ENCODE results near the gene TNNI3K. TPM values are rescaled to one million over a fixed set of nuclear protein-coding genes. Genes with fewer than 3 reads are reported as not detected.

The TNNI3K gene
- polyA plus RNA-seq, 1 donor from 2014 or later: 3.5 TPM

DNA sequence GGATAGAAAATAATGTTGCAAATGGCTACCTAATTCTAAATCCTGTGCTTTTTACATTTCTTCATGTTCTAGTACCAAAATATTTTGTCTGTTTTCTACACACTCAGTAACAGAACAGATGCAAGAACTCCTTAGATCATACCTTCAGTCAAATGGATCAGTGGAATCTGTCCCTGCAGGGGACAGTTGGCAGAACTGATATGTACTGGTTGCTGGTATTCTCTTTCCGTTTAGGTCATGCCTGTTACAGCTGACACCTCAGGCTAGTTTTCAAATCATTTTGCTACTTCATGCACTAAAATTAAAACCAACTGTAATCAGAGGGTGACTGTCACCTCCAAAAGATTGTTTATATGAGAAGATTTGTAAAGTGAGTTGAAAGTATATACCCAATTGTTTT, 109.2 kb downstream of the TNNI3K start:
- H2AFZ ChIP-seq (ENCODE audit: low read depth, low read length): no peak overlapping the region
- no peak overlapping the region for H3K9ac ChIP-seq (ENCODE audit: low read length)
- no peaks in the 10 kb centered on the region for H3K79me2 ChIP-seq (replicated peaks; ENCODE audit: insufficient read depth, low read length)
- H3K4me2 ChIP-seq (ENCODE audit: low read length): no peak overlapping the region
- H3K9me2 ChIP-seq (ENCODE audit: insufficient read depth, low read length): no peaks in the 10 kb centered on the region
- no peaks in the 10 kb centered on the region for H3K9me3 ChIP-seq (ENCODE audit: low read length)
- no peak overlapping the region for H3K4me3 ChIP-seq (ENCODE audit: low read length)
- H4K20me1 ChIP-seq (ENCODE audit: insufficient read depth): no peaks in the 10 kb centered on the region
- H3K27ac ChIP-seq (ENCODE audit: low read length): no peak overlapping the region
- no peaks in the 10 kb centered on the region for H3K36me3 ChIP-seq (ENCODE audit: insufficient read depth, low read length)
- TF ChIP-seq RAD21 (conservative IDR thresholded peaks at IDR 0.05) (no peak), POLR2AphosphoS5 (IDR thresholded peaks at IDR 0.05) (no peak), MXI1 (conservative IDR thresholded peaks at IDR 0.05; ENCODE audit: poor library complexity, severe bottlenecking) (no peak), TAF1 (IDR thresholded peaks at IDR 0.05; ENCODE audit: low read depth) (no peak), SMC3 (conservative IDR thresholded peaks at IDR 0.05; ENCODE audit: poor library complexity) (no peak), EZH2 (IDR thresholded peaks at IDR 0.05; ENCODE audit: borderline replicate concordance, insufficient read depth, low read length, poor library complexity, severe bottlenecking) (no peak), EP300 (conservative IDR thresholded peaks at IDR 0.05; ENCODE audit: poor library complexity, severe bottlenecking) (no peak)
- TF ChIP-seq, protein P1, sequence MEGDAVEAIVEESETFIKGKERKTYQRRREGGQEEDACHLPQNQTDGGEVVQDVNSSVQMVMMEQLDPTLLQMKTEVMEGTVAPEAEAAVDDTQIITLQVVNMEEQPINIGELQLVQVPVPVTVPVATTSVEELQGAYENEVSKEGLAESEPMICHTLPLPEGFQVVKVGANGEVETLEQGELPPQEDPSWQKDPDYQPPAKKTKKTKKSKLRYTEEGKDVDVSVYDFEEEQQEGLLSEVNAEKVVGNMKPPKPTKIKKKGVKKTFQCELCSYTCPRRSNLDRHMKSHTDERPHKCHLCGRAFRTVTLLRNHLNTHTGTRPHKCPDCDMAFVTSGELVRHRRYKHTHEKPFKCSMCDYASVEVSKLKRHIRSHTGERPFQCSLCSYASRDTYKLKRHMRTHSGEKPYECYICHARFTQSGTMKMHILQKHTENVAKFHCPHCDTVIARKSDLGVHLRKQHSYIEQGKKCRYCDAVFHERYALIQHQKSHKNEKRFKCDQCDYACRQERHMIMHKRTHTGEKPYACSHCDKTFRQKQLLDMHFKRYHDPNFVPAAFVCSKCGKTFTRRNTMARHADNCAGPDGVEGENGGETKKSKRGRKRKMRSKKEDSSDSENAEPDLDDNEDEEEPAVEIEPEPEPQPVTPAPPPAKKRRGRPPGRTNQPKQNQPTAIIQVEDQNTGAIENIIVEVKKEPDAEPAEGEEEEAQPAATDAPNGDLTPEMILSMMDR (IDR thresholded peaks at IDR 0.05; ENCODE audit: poor library complexity, severe bottlenecking): no peak
- TF ChIP-seq, protein P2, sequence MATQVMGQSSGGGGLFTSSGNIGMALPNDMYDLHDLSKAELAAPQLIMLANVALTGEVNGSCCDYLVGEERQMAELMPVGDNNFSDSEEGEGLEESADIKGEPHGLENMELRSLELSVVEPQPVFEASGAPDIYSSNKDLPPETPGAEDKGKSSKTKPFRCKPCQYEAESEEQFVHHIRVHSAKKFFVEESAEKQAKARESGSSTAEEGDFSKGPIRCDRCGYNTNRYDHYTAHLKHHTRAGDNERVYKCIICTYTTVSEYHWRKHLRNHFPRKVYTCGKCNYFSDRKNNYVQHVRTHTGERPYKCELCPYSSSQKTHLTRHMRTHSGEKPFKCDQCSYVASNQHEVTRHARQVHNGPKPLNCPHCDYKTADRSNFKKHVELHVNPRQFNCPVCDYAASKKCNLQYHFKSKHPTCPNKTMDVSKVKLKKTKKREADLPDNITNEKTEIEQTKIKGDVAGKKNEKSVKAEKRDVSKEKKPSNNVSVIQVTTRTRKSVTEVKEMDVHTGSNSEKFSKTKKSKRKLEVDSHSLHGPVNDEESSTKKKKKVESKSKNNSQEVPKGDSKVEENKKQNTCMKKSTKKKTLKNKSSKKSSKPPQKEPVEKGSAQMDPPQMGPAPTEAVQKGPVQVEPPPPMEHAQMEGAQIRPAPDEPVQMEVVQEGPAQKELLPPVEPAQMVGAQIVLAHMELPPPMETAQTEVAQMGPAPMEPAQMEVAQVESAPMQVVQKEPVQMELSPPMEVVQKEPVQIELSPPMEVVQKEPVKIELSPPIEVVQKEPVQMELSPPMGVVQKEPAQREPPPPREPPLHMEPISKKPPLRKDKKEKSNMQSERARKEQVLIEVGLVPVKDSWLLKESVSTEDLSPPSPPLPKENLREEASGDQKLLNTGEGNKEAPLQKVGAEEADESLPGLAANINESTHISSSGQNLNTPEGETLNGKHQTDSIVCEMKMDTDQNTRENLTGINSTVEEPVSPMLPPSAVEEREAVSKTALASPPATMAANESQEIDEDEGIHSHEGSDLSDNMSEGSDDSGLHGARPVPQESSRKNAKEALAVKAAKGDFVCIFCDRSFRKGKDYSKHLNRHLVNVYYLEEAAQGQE (IDR thresholded peaks at IDR 0.05; ENCODE audit: borderline replicate concordance): no peak
- H3K27me3 ChIP-seq (ENCODE audit: insufficient read depth, low read depth, low read length): no peaks in the 10 kb centered on the region
- H3F3A ChIP-seq (ENCODE audit: insufficient read depth, low read length, poor library complexity, severe bottlenecking): no peaks in the 10 kb centered on the region

DNA sequence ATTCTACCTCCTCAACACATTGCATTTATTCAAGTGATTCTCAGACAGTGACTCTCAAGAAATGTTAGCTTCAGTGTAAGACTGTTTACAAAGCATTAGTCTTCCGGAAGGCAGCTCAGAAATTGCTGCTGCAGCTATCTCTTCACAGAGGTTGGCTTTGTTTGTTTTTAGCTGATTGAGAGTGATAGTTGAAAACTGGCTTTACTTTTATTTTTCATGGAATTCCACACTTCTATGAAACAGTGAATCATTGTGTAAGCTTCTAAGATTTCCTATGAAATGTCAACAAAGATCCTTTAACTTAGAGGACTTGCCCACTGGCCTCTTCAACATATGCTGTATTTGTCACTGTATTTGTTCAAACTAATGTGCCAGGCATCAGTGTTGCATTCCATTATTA, 121.3 kb downstream of the TNNI3K start:
- no peak overlapping the region for H3K9ac ChIP-seq (ENCODE audit: low read length)
- TF ChIP-seq, protein P1 (IDR thresholded peaks at IDR 0.05; ENCODE audit: poor library complexity, severe bottlenecking): no peak
- TF ChIP-seq, protein P2 (IDR thresholded peaks at IDR 0.05; ENCODE audit: borderline replicate concordance): no peak
- TF ChIP-seq SMC3 (conservative IDR thresholded peaks at IDR 0.05; ENCODE audit: poor library complexity) (no peak), MXI1 (conservative IDR thresholded peaks at IDR 0.05; ENCODE audit: poor library complexity, severe bottlenecking) (no peak), POLR2AphosphoS5 (IDR thresholded peaks at IDR 0.05) (no peak), TAF1 (IDR thresholded peaks at IDR 0.05; ENCODE audit: low read depth) (no peak), EP300 (conservative IDR thresholded peaks at IDR 0.05; ENCODE audit: poor library complexity, severe bottlenecking) (no peak), EZH2 (IDR thresholded peaks at IDR 0.05; ENCODE audit: borderline replicate concordance, insufficient read depth, low read length, poor library complexity, severe bottlenecking) (no peak), RAD21 (conservative IDR thresholded peaks at IDR 0.05) (no peak)
- H3K36me3 ChIP-seq (ENCODE audit: insufficient read depth, low read length): no peaks in the 10 kb centered on the region
- H3K27ac ChIP-seq (ENCODE audit: low read length): no peak overlapping the region
- no peaks in the 10 kb centered on the region for H3K9me3 ChIP-seq (ENCODE audit: low read length)
- no peaks in the 10 kb centered on the region for H3K9me2 ChIP-seq (ENCODE audit: insufficient read depth, low read length)
- no peaks in the 10 kb centered on the region for H3F3A ChIP-seq (ENCODE audit: insufficient read depth, low read length, poor library complexity, severe bottlenecking)
- H2AFZ ChIP-seq (ENCODE audit: low read depth, low read length): no peak overlapping the region
- H3K27me3 ChIP-seq (ENCODE audit: insufficient read depth, low read depth, low read length): no peaks in the 10 kb centered on the region
- no peak overlapping the region for H3K4me2 ChIP-seq (ENCODE audit: low read length)
- H3K4me3 ChIP-seq (ENCODE audit: low read length): no peak overlapping the region
- no peaks in the 10 kb centered on the region for H3K79me2 ChIP-seq (replicated peaks; ENCODE audit: insufficient read depth, low read length)
- H4K20me1 ChIP-seq (ENCODE audit: insufficient read depth): no peaks in the 10 kb centered on the region

Measured in neural cell (in vitro differentiated cells).